Panc1 (cell line): ENCODE measurements around the gene ZNF776.
"Not testable (repeated sequence)": the region's sequence is repeated elsewhere in the genome, so short reads cannot be mapped to it uniquely, and the experiment has no call there.

Experiments
- CTCF ChIP-seq: fragments of 450-650 bp; IDR thresholded peaks from 2 replicates; pipeline ENCODE4 v1.5.1; 2017; ENCODE audit warnings: mild to moderate bottlenecking
- POLR2AphosphoS5 ChIP-seq: IDR thresholded peaks from 2 replicates; pipeline ENCODE4 v1.6.1; 2012; ENCODE audit warnings: mild to moderate bottlenecking, low read depth, low read length, moderate library complexity
- REST ChIP-seq, 2 experiments: IDR thresholded peaks; 2 replicates each; pipeline ENCODE4 v1.6.1; 2011 to 2012; ENCODE audit warnings: low read depth in 2 of 2, control low read depth in 1 of 2, low read length in 1 of 2, mild to moderate bottlenecking in 1 of 2, moderate library complexity in 1 of 2; ENCODE audit not compliant: insufficient read depth in 1 of 2
- SIN3A ChIP-seq: IDR thresholded peaks from 2 replicates; pipeline ENCODE4 v1.6.1; 2012; ENCODE audit warnings: low read depth, mild to moderate bottlenecking, low read length, moderate library complexity, borderline replicate concordance; ENCODE audit not compliant: insufficient read depth
- TCF7L2 ChIP-seq: IDR thresholded peaks from 2 replicates; pipeline ENCODE4 v1.6.1; 2011; ENCODE audit warnings: mild to moderate bottlenecking, low read depth, low read length, inconsistent platforms

GRCh38 chr19:57738770-57739169 is 7.8 kb upstream of the ZNF776 start:
- not testable (repeated sequence) for TF ChIP-seq CTCF; POLR2AphosphoS5; TCF7L2; REST (IDR thresholded peaks at IDR 0.05; ENCODE audit: insufficient read depth in 1 of 2, low read depth in 2 of 2, low read length in 1 of 2); SIN3A
